Vagina (tissue), 2 donors: Measurements from ENCODE around the gene USP2. TPM values are rescaled to one million over a fixed set of nuclear protein-coding genes. Genes with fewer than 3 reads are reported as not detected.
"Not testable (repeated sequence)": the region's sequence is repeated elsewhere in the genome, so short reads cannot be mapped to it uniquely, and the experiment has no call there.

Experiments
- DNase-seq, 2 donors: peaks; one replicate each; pipeline ENCODE4 v3.0.0-alpha.2; 2017; ENCODE audit errors: extremely low spot score in 2 of 2
- H3K27ac ChIP-seq: fragments of 200-600 bp; sonication (generic); one replicate; pipeline ENCODE4 v1.5.1; 2019
- H3K27me3 ChIP-seq: fragments of 200-600 bp; sonication (generic); one replicate; pipeline ENCODE4 v1.5.1; 2019
- H3K36me3 ChIP-seq, 2 donors: fragments of 200-600 bp; sonication (generic); one replicate each; pipeline ENCODE4 v1.5.1; 2017 to 2019
- H3K4me1 ChIP-seq: fragments of 200-600 bp; sonication (generic); one replicate; pipeline ENCODE4 v1.5.1; 2019
- H3K4me3 ChIP-seq, 2 donors: fragments of 200-600 bp; sonication (generic); 1 replicate in 1 of 2; 2 replicates in 1 of 2; pipeline ENCODE4 v1.5.1; 2016 to 2019
- H3K9me3 ChIP-seq: fragments of 200-600 bp; sonication (generic); one replicate; pipeline ENCODE4 v1.5.1; 2019
- CTCF ChIP-seq, 3 experiments: fragments of 450-650 bp in 2 of 3; fragments of 200-600 bp in 1 of 3; sonication (generic) in 1 of 3; IDR thresholded peaks; one replicate each; pipeline ENCODE4 v1.5.1; 2017 to 2019; ENCODE audit warnings: antibody characterized with exemption in 3 of 3, mild to moderate bottlenecking in 2 of 3, moderate library complexity in 2 of 3
- POLR2A ChIP-seq, 2 donors: fragments of 450-650 bp; IDR thresholded peaks; one replicate each; pipeline ENCODE4 v1.6.1; 2017; ENCODE audit warnings: antibody characterized with exemption in 2 of 2, mild to moderate bottlenecking in 2 of 2, moderate library complexity in 2 of 2
- POLR2AphosphoS5 ChIP-seq, 2 donors: sonication (generic); formaldehyde crosslinking; IDR thresholded peaks; one replicate each; pipeline ENCODE4 v1.9.0; 2017; ENCODE audit warnings: antibody characterized with exemption in 2 of 2, mild to moderate bottlenecking in 2 of 2, low read depth in 1 of 2; ENCODE audit not compliant: insufficient read depth in 1 of 2
- intact Hi-C: fragments of 100-400 bp; cut with DNase I; formaldehyde crosslinking; loops from one replicate; pipeline ENCODE4 v1.15.1; 2023
- total RNA-seq: library from RNA; depleted of rRNA; stranded (reverse); fragments of >200 nt; gene quantifications from one replicate; pipeline ENCODE4 v1.2.3, GENCODE V29; 2016

Gene USP2
- total RNA-seq, 1 donor from 2014 or later = 2.5 TPM

GRCh38 chr11:119406005-119406404 is 24.5 kb upstream of the USP2 start:
- intact Hi-C loops = no loop called here
- Histone ChIP-seq H3K4me3 (no peak overlapping the region), H3K9me3 (no peaks in the 10 kb centered on the region), H3K27ac (no peak overlapping the region), H3K4me1 (no peaks in the 10 kb centered on the region), H3K27me3 (no peaks in the 10 kb centered on the region), H3K36me3 (no peaks in the 10 kb centered on the region)
- TF ChIP-seq CTCF (IDR thresholded peaks at IDR 0.05) = no peak
- TF ChIP-seq POLR2A (IDR thresholded peaks at IDR 0.05) = no peak
- TF ChIP-seq POLR2AphosphoS5 (IDR thresholded peaks at IDR 0.05; ENCODE audit: insufficient read depth in 1 of 2, low read depth in 1 of 2) = no peak
- no peak for DNase-seq

- H3K36me3 ChIP-seq, DNase-seq: not testable (repeated sequence)
Measured at GRCh38 chr11:119405448-119405847, 24.0 kb upstream of the USP2 start.

GRCh38 chr11:119404872-119405271 is 23.4 kb upstream of the USP2 start:
- no peak overlapping the region for H3K27ac ChIP-seq
- H3K36me3 ChIP-seq = no peaks in the 10 kb centered on the region
- H3K27me3 ChIP-seq = no peaks in the 10 kb centered on the region
- H3K9me3 ChIP-seq = no peaks in the 10 kb centered on the region
- no peak overlapping the region for H3K4me3 ChIP-seq
- intact Hi-C loops = no loop called here
- H3K4me1 ChIP-seq = no peaks in the 10 kb centered on the region
- no peak for TF ChIP-seq CTCF (IDR thresholded peaks at IDR 0.05)
- no peak for TF ChIP-seq POLR2AphosphoS5 (IDR thresholded peaks at IDR 0.05; ENCODE audit: insufficient read depth in 1 of 2, low read depth in 1 of 2)
- TF ChIP-seq POLR2A (IDR thresholded peaks at IDR 0.05) = no peak
- no peak for DNase-seq

More at GRCh38 chr11:119405448-119405847, 24.0 kb upstream of the USP2 start:
- H3K27ac ChIP-seq, H3K4me3 ChIP-seq, H3K4me1 ChIP-seq, H3K9me3 ChIP-seq, H3K27me3 ChIP-seq, intact Hi-C loops: not testable (repeated sequence)

- Histone ChIP-seq H3K27me3 (no peaks in the 10 kb centered on the region), H3K4me1 (no peaks in the 10 kb centered on the region), H3K27ac (no peak overlapping the region), H3K9me3 (no peaks in the 10 kb centered on the region), H3K36me3 (no peaks in the 10 kb centered on the region), H3K4me3 (no peak overlapping the region)
- TF ChIP-seq POLR2AphosphoS5 (IDR thresholded peaks at IDR 0.05; ENCODE audit: insufficient read depth in 1 of 2, low read depth in 1 of 2) (no peak), POLR2A (IDR thresholded peaks at IDR 0.05) (no peak), CTCF (IDR thresholded peaks at IDR 0.05) (no peak)
- intact Hi-C loops = no loop called here
- DNase-seq = no peak
Measured at GRCh38 chr11:119403021-119403420, 21.5 kb upstream of the USP2 start.

- Histone ChIP-seq H3K9me3 (no peaks in the 10 kb centered on the region), H3K4me1 (no peaks in the 10 kb centered on the region), H3K36me3 (no peaks in the 10 kb centered on the region), H3K4me3 (no peak overlapping the region), H3K27ac (no peak overlapping the region), H3K27me3 (no peaks in the 10 kb centered on the region)
- intact Hi-C loops = no loop called here
- no peak for DNase-seq
- no peak for TF ChIP-seq POLR2AphosphoS5 (IDR thresholded peaks at IDR 0.05; ENCODE audit: insufficient read depth in 1 of 2, low read depth in 1 of 2)
- no peak for TF ChIP-seq POLR2A (IDR thresholded peaks at IDR 0.05)
- no peak for TF ChIP-seq CTCF (IDR thresholded peaks at IDR 0.05)
Measured at GRCh38 chr11:119402470-119402869, 21.0 kb upstream of the USP2 start.

- Histone ChIP-seq H3K36me3 (no peaks in the 10 kb centered on the region), H3K9me3 (no peaks in the 10 kb centered on the region), H3K4me3 (no peak overlapping the region), H3K27ac (no peak overlapping the region), H3K27me3 (no peaks in the 10 kb centered on the region), H3K4me1 (no peaks in the 10 kb centered on the region)
- TF ChIP-seq POLR2AphosphoS5 (IDR thresholded peaks at IDR 0.05; ENCODE audit: insufficient read depth in 1 of 2, low read depth in 1 of 2) = no peak
- TF ChIP-seq CTCF (IDR thresholded peaks at IDR 0.05) = no peak
- TF ChIP-seq POLR2A (IDR thresholded peaks at IDR 0.05) = no peak
- intact Hi-C loops = no loop called here
- DNase-seq = no peak
Measured at GRCh38 chr11:119400860-119401259, 19.4 kb upstream of the USP2 start.
